HEK293 (cell line): Measurements from ENCODE around the gene GAL.

Experiments
- CTCF ChIA-PET: fragments of 350-600 bp; formaldehyde crosslinking; extraction: SDS; loops from one replicate; lab custom pipeline; 2021; ENCODE audit warnings: antibody characterized with exemption; lab: Yijun Ruan, JAX
- POLR2A ChIA-PET: fragments of 300-600 bp; formaldehyde crosslinking; extraction: SDS; loops from one replicate; lab custom pipeline; 2020; ENCODE audit warnings: antibody characterized with exemption, inconsistent platforms; lab: Yijun Ruan, JAX
- H3K27ac ChIP-seq: fragments of 200-500 bp; sonication (Bioruptor generic); 2 replicates; pipeline ENCODE4 v1.5.1; 2014; ENCODE audit warnings: low read depth, low read length, control low read depth, inconsistent platforms; ENCODE audit errors: extremely low read depth
- H3K36me3 ChIP-seq, 2 experiments: fragments of 200-500 bp in 1 of 2; sonication (Bioruptor generic) in 1 of 2; 1 replicate in 1 of 2; 2 replicates in 1 of 2; pipeline ENCODE4 v1.5.1; 2014 to 2017; ENCODE audit warnings: inconsistent platforms in 2 of 2, low read length in 2 of 2; ENCODE audit not compliant: control insufficient read depth in 2 of 2, insufficient read depth in 1 of 2
- H3K4me1 ChIP-seq: fragments of 200-500 bp; sonication (Bioruptor generic); 2 replicates; pipeline ENCODE4 v1.5.1; 2014; ENCODE audit warnings: mild to moderate bottlenecking, low read length, inconsistent platforms; ENCODE audit not compliant: control insufficient read depth, insufficient read depth
- H3K4me3 ChIP-seq: 2 replicates; pipeline ENCODE4 v1.5.1; 2011; ENCODE audit warnings: low read depth, mild to moderate bottlenecking, control low read depth, low read length, moderate library complexity
- H3K9me3 ChIP-seq: fragments of 200-500 bp; sonication (Bioruptor generic); 2 replicates; pipeline ENCODE4 v1.5.1; 2014; ENCODE audit warnings: low read depth, low read length, inconsistent platforms; ENCODE audit not compliant: control insufficient read depth, insufficient read depth
- MEIS1 ChIP-seq: sonication (generic); formaldehyde crosslinking; IDR thresholded peaks from 2 replicates; pipeline ENCODE4 v1.8.1; 2022; ENCODE audit warnings: missing genetic modification reagents, mild to moderate bottlenecking, borderline replicate concordance
- MYNN ChIP-seq: fragments of 450-650 bp; formaldehyde crosslinking; IDR thresholded peaks from 2 replicates; pipeline ENCODE4 v1.5.1; 2016; ENCODE audit warnings: missing biosample characterization, missing genetic modification characterization, borderline replicate concordance
- SP2 ChIP-seq: fragments of 450-650 bp; formaldehyde crosslinking; IDR thresholded peaks from 2 replicates; pipeline ENCODE4 v1.5.1; 2016; ENCODE audit warnings: missing biosample characterization, missing genetic modification characterization
- ZBTB10 ChIP-seq: fragments of 450-650 bp; formaldehyde crosslinking; IDR thresholded peaks from 2 replicates; pipeline ENCODE4 v1.5.1; 2016; ENCODE audit warnings: missing biosample characterization, missing genetic modification characterization
- ZBTB48 ChIP-seq: fragments of 450-650 bp; formaldehyde crosslinking; IDR thresholded peaks from 2 replicates; pipeline ENCODE4 v1.5.1; 2016; ENCODE audit warnings: missing biosample characterization, missing genetic modification characterization
- ZNF2 ChIP-seq: fragments of 450-650 bp; formaldehyde crosslinking; IDR thresholded peaks from 2 replicates; pipeline ENCODE4 v1.5.1; 2016; ENCODE audit warnings: missing biosample characterization, missing genetic modification characterization
- ZNF26 ChIP-seq: fragments of 450-650 bp; formaldehyde crosslinking; IDR thresholded peaks from 2 replicates; pipeline ENCODE4 v1.5.1; 2016; ENCODE audit warnings: missing biosample characterization, missing genetic modification characterization
- ZNF292 ChIP-seq: fragments of 450-650 bp; formaldehyde crosslinking; IDR thresholded peaks from 2 replicates; pipeline ENCODE4 v1.5.1; 2016; ENCODE audit warnings: low read depth, missing biosample characterization, missing genetic modification characterization, borderline replicate concordance
- ZNF335 ChIP-seq: fragments of 450-650 bp; formaldehyde crosslinking; conservative IDR thresholded peaks from 2 replicates; pipeline ENCODE4 v1.5.1; 2016; ENCODE audit warnings: missing biosample characterization, missing genetic modification characterization
- ZNF350 ChIP-seq: fragments of 450-650 bp; formaldehyde crosslinking; IDR thresholded peaks from 2 replicates; pipeline ENCODE4 v1.5.0; 2017; ENCODE audit warnings: missing biosample characterization, mild to moderate bottlenecking, missing genetic modification characterization
- ZNF416 ChIP-seq: fragments of 450-650 bp; formaldehyde crosslinking; IDR thresholded peaks from 2 replicates; pipeline ENCODE4 v1.5.1; 2016; ENCODE audit warnings: missing biosample characterization, missing genetic modification characterization
- ZNF548 ChIP-seq: fragments of 450-650 bp; formaldehyde crosslinking; IDR thresholded peaks from 2 replicates; pipeline ENCODE4 v1.5.1; 2016; ENCODE audit warnings: missing biosample characterization, missing genetic modification characterization
- ZNF555 ChIP-seq: fragments of 450-650 bp; formaldehyde crosslinking; conservative IDR thresholded peaks from 2 replicates; pipeline ENCODE4 v1.5.1; 2017; ENCODE audit warnings: missing biosample characterization, mild to moderate bottlenecking, missing genetic modification characterization, inconsistent platforms
- ZNF571 ChIP-seq: fragments of 450-650 bp; formaldehyde crosslinking; IDR thresholded peaks from 2 replicates; pipeline ENCODE4 v1.5.0; 2017; ENCODE audit warnings: missing biosample characterization, missing genetic modification characterization
- ZNF600 ChIP-seq: fragments of 450-650 bp; formaldehyde crosslinking; IDR thresholded peaks from 2 replicates; pipeline ENCODE4 v1.5.1; 2016; ENCODE audit warnings: missing biosample characterization, missing genetic modification characterization
- ZNF670 ChIP-seq: fragments of 450-650 bp; formaldehyde crosslinking; IDR thresholded peaks from 2 replicates; pipeline ENCODE4 v1.5.1; 2016; ENCODE audit warnings: missing biosample characterization, missing genetic modification characterization, low read depth
- ZNF701 ChIP-seq: fragments of 450-650 bp; formaldehyde crosslinking; IDR thresholded peaks from 2 replicates; pipeline ENCODE4 v1.5.1; 2016; ENCODE audit warnings: missing biosample characterization, missing genetic modification characterization
- ZNF791 ChIP-seq: fragments of 450-650 bp; formaldehyde crosslinking; IDR thresholded peaks from 2 replicates; pipeline ENCODE4 v1.5.1; 2016; ENCODE audit warnings: missing biosample characterization, missing genetic modification characterization
- TF ChIP-seq, protein P1 (sequence below): fragments of 450-650 bp; formaldehyde crosslinking; IDR thresholded peaks from 2 replicates; pipeline ENCODE4 v1.5.1; 2016; ENCODE audit warnings: missing biosample characterization, missing genetic modification characterization
- TF ChIP-seq, protein P2 (sequence below): fragments of 450-650 bp; formaldehyde crosslinking; IDR thresholded peaks from 2 replicates; pipeline ENCODE4 v1.5.1; 2016; ENCODE audit warnings: missing biosample characterization, missing genetic modification characterization
- TF ChIP-seq, protein P3 (sequence below): fragments of 450-650 bp; formaldehyde crosslinking; IDR thresholded peaks from 2 replicates; pipeline ENCODE4 v1.5.1; 2016; ENCODE audit warnings: missing biosample characterization, missing genetic modification characterization

GAL gene

DNA sequence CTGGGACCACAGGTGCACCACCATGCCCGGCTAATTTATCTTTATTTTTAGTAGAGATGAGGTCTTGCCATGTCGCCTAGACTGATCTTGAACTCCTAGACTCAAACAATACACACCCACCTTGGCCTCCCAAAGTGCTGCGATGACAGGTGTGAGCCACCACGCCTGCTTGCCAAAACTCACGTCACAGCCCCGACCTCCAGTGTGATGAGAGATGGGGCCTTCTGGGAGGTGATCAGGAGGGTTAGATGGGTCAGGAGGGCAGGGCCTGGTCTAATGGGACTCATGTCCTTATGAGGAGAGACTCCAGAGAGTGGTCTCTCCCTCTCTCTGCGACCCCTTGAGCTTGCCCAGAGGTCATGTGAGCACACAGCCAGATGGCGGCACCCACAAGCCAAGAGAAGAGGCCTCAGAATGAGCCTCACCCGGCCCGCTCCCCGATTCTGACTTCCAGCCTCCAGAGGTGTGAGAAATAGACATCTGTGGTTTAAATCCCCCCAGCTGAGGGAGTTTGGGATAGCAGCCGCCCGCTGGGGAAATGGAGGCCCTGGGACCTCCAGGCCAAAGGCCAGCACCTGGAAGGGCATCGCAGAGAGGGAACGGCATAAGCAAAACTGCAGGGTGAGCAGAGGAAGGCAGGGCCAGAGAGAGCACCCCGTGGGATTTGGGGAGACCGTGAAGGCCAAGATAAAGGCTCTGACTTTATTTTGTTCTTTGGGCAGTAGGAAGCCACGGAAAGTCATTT, 24.1 kb upstream of the GAL start (continued):
- TF ChIP-seq, protein P1, sequence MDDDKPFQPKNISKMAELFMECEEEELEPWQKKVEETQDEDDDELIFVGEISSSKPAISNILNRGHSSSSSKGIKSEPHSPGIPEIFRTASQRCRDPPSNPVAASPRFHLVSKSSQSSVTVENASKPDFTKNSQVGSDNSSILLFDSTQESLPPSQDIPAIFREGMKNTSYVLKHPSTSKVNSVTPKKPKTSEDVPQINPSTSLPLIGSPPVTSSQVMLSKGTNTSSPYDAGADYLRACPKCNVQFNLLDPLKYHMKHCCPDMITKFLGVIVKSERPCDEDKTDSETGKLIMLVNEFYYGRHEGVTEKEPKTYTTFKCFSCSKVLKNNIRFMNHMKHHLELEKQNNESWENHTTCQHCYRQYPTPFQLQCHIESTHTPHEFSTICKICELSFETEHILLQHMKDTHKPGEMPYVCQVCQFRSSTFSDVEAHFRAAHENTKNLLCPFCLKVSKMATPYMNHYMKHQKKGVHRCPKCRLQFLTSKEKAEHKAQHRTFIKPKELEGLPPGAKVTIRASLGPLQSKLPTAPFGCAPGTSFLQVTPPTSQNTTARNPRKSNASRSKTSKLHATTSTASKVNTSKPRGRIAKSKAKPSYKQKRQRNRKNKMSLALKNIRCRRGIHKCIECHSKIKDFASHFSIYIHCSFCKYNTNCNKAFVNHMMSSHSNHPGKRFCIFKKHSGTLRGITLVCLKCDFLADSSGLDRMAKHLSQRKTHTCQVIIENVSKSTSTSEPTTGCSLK, result no peak
- TF ChIP-seq ZBTB10 (tag by site-specific recombination), result no peak
- TF ChIP-seq, protein P2, sequence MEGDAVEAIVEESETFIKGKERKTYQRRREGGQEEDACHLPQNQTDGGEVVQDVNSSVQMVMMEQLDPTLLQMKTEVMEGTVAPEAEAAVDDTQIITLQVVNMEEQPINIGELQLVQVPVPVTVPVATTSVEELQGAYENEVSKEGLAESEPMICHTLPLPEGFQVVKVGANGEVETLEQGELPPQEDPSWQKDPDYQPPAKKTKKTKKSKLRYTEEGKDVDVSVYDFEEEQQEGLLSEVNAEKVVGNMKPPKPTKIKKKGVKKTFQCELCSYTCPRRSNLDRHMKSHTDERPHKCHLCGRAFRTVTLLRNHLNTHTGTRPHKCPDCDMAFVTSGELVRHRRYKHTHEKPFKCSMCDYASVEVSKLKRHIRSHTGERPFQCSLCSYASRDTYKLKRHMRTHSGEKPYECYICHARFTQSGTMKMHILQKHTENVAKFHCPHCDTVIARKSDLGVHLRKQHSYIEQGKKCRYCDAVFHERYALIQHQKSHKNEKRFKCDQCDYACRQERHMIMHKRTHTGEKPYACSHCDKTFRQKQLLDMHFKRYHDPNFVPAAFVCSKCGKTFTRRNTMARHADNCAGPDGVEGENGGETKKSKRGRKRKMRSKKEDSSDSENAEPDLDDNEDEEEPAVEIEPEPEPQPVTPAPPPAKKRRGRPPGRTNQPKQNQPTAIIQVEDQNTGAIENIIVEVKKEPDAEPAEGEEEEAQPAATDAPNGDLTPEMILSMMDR (tag by site-specific recombination), result no peak
- no peak for TF ChIP-seq ZNF2 (tag by site-specific recombination)
- TF ChIP-seq ZNF701 (tag by site-specific recombination), result no peak
- TF ChIP-seq ZNF600 (tag by site-specific recombination), result no peak
- TF ChIP-seq MYNN (tag by site-specific recombination), result no peak

- Histone ChIP-seq H3K9me3 (no peaks in the 10 kb centered on the region), H3K4me1 (peaks cover 10% of the 10 kb centered on the region), H3K27ac (no peak overlapping the region), H3K36me3 (no peaks in the 10 kb centered on the region), H3K4me3 (no peak overlapping the region)
- POLR2A ChIA-PET, result no interaction called here
- CTCF ChIA-PET, result no interaction called here
- TF ChIP-seq ZNF791 (no peak), ZNF571 (tag by site-specific recombination) (no peak), ZBTB10 (tag by site-specific recombination) (no peak), MYNN (tag by site-specific recombination) (no peak), ZNF670 (tag by site-specific recombination) (no peak), ZNF416 (tag by site-specific recombination) (no peak), ZNF350 (no peak), ZNF292 (tag by site-specific recombination) (no peak), ZNF548 (tag by site-specific recombination) (no peak), ZBTB48 (tag by site-specific recombination) (no peak), ZNF26 (no peak), ZNF335 (tag by site-specific recombination) (no peak), MEIS1 (CRISPR knock-in tag) (no peak), ZNF555 (tag by site-specific recombination) (no peak), SP2 (tag by site-specific recombination) (no peak)
- TF ChIP-seq, protein P3, sequence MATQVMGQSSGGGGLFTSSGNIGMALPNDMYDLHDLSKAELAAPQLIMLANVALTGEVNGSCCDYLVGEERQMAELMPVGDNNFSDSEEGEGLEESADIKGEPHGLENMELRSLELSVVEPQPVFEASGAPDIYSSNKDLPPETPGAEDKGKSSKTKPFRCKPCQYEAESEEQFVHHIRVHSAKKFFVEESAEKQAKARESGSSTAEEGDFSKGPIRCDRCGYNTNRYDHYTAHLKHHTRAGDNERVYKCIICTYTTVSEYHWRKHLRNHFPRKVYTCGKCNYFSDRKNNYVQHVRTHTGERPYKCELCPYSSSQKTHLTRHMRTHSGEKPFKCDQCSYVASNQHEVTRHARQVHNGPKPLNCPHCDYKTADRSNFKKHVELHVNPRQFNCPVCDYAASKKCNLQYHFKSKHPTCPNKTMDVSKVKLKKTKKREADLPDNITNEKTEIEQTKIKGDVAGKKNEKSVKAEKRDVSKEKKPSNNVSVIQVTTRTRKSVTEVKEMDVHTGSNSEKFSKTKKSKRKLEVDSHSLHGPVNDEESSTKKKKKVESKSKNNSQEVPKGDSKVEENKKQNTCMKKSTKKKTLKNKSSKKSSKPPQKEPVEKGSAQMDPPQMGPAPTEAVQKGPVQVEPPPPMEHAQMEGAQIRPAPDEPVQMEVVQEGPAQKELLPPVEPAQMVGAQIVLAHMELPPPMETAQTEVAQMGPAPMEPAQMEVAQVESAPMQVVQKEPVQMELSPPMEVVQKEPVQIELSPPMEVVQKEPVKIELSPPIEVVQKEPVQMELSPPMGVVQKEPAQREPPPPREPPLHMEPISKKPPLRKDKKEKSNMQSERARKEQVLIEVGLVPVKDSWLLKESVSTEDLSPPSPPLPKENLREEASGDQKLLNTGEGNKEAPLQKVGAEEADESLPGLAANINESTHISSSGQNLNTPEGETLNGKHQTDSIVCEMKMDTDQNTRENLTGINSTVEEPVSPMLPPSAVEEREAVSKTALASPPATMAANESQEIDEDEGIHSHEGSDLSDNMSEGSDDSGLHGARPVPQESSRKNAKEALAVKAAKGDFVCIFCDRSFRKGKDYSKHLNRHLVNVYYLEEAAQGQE (tag by site-specific recombination), result no peak
These were observed 23.3 kb upstream of the GAL start for GRCh38 chr11:68661014-68661413.
